GM18511 (cell line): ENCODE results near the gene NALCN.

Source experiments
- ATAC-seq: cut with Tn5 transposase; IDR thresholded peaks from one replicate; pipeline ENCODE4 v1.9.1; 2021; ENCODE audit warnings: mild to moderate bottlenecking, moderate library complexity; ENCODE audit not compliant: unreplicated experiment

NALCN gene

DNA sequence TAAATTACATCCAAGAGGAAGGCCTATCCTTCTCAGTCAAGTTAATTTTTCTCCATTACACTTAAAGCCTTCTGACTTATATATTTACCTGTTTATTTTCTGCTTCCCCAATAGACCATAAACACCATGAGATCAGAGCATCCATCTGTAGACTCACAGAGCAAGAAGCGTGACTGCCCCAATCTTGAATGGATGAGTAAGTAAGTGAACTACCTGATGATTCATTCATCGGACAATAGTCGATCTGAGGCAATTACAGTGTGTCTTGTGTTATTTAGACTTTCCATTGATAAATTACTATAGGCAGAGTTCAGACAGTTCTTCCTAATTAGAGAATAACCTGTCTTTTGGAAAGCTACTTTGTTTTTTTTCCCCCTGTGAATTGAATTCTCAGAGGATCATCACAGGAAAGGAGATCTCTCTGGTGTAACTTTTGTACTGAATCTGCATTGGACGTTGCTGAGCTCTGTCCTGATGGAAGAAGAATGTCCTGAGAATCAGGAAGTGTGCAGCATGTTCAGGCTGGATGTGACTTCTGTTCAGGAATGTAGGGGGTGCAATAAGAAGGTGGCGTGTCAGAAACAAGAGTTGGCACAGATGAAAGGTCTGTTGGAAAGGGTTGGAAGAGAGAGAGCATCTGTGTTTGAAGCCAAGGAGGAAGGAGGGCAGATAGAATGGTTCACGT is 367.0 kb downstream of the NALCN start:
- ATAC-seq = no peak

DNA sequence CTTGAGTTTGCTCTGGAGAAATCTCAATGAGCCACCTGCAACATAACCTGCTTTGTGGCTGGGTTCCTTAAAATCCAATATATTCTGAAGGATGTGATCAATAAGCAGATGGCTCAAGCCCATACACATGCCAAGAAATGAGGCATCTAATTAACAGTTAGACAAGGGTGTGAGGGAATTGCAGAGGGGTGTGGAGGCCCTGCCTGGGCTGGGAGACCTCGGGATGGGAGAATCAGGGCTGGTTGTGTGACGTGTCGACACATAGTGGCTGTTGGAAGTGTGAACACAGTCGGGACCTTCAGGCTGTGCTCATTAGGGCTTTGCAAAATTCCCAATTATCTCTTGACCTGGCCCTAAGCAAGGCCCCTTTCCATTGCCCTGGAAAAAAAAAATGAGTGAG is 379.8 kb downstream of the NALCN start:
- ATAC-seq = no peak

DNA sequence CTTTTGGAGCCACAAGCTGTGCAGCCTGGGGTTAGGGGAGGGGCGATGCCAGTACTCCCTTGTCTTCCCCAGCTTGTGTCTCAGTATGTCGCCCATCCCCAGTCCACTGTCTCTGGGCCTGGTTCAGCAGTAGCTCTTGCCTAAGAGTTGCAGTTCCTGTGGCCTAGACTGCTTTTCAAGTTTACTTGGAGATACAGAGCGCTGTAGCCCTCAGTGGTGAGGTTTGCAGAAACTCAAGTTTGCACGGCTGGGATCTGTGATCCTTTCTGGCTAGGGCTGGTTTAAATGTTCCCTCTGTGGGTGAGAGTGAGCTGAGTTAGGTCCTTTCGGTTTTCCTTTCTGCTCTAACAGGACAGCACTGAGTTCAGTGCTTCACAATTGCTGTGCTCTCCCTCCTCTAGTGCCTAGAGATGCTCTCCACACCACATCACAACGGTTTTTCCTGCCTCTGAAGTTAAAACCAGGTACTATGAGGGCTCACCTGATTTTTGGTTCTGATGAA is 381.1 kb downstream of the NALCN start:
- ATAC-seq = no peak

GRCh38 chr13:101026736-101027398 is 389.4 kb downstream of the NALCN start:
- ATAC-seq = no peak

GRCh38 chr13:101026328-101026727 is 390.0 kb downstream of the NALCN start:
- no peak for ATAC-seq

DNA sequence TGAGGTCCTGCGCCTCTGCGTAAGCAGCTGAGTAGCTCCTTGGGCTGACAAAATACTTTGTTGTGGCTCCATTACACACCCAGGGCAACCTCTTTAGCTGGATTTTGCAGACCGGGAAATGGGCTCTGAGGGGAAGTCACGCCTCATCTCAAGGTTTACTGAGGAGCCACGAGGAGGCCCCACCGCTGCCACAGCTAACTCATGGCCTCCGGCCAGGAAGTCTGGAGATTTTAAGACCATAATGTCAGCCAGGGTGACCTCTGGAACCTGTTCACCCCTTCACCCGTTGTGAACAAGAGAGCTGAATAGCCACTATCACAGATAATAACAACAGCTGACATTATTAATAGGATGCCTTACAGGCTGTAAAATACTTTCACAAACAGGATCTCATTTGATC is 390.4 kb downstream of the NALCN start:
- no peak for ATAC-seq

GRCh38 chr13:101025519-101025918 is 390.8 kb downstream of the NALCN start:
- ATAC-seq = no peak

- ATAC-seq = no peak
These were observed 397.2 kb downstream of the NALCN start for GRCh38 chr13:101019126-101019525.

DNA sequence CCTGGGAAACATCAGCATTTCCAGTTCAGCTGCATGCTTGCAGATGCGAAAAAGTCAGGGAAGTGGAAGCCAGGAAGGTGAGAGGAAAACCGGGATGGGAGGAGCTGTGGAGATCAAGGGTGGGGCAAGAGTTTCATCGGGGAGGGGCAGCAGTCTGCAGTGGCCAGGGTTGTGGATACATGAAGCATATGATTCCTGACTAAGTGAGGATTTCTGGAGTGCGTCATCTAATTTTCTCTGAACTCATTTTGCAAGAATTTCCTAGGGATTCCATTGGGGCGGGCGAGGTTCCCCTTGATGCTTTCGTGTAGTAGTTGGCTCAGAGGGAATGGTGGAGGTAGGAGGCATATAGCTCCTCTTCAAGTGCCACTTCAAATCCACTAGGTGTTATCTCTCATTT is 397.6 kb downstream of the NALCN start:
- ATAC-seq = no peak

DNA sequence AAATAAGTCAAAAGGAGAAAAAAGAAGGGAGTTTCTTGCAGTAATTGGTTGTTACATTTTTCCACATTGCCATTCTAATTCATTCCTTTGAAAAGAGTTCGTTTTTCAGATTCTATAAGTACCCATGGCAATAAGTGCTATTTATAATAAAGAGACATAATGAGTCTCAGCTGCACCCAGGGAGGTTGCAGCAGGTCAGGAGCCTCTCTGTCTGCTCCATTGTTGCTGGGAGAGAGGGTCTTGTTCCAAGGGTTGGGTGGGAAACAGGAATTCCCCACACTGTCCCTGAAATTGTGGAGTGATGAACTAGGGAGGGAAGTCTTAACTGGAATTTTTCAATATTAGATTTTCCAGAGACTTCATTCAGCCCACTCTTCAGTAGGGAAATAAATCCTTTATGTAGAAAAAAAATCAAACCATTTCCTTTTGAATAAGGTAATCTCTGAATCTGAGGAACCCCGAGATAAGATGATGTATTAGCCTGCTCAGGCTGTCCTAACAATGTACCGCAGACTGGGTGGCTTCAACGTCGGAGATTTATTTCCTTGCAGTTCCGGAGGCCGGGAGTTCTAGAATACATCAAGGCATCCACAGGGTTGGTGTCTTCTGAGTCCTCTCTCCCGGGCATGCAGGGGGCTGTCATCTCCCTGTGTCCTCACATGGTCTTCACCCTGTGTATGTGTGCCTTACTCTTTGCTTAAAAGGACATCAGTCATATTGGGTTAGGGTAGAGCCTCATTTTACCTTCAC is 399.0 kb downstream of the NALCN start:
- no peak for ATAC-seq

GRCh38 chr13:101016475-101016874 is 399.8 kb downstream of the NALCN start:
- no peak for ATAC-seq

DNA sequence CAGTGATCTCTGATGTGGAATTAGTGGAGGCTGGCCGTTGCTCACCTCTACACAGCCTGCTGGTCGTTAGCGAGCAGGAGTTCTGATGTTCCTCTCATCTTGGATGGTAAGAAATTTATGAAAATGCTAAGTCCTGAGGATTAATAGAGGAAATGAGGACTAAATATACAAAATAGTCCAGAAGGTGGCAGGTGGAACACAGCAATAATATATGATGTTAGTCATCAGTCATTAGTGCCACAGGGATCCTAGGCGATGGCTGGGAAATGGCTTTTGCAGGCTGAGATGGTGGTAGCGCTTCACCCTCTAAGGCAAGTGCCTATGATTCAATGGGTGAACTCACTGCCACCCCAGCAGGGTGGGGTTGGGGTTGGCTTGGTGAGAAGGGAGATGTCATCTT is 403.1 kb downstream of the NALCN start:
- ATAC-seq = no peak

GRCh38 chr13:101010100-101010499 is 406.2 kb downstream of the NALCN start:
- no peak for ATAC-seq

DNA sequence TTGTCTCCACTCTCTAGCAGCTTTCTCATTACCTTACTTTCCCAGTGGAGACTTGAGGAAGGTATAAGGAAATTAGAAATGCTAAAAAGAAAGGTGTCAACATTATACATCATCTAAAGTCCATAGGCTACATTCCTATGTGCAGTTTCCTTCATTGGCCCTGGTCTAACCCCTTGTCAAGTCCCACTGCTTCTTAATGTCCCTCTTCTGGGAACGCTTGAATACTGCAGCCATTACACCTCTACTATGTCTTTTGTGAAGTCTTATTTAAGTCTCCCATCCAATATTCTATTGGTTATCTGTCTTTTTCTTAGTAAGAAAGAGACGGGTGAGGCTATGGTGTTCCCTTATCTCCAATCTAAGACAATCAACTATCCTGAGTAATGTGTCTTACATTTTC is 409.1 kb downstream of the NALCN start:
- ATAC-seq = no peak
